T-helper 1 cell treated with Interleukin-12 subunit alpha and Interleukin-12 subunit beta and Interleukin-4 antibody, amounts not matched to agents 30 ng/mL and 1 ng/mL, for 36 hours (primary cell): ENCODE measurements around the gene YIPF3. TPM values are rescaled to one million over a fixed set of nuclear protein-coding genes. Genes with fewer than 3 reads are reported as not detected.

Experiments used
- intact Hi-C: fragments of 100-400 bp; cut with micrococcal nuclease; formaldehyde crosslinking; loops from one replicate; pipeline ENCODE4 v1.15.1; 2024
- total RNA-seq: library from RNA; stranded (reverse); gene quantifications from 2 replicates; pipeline ENCODE4 v1.2.3, GENCODE V29; 2022

The YIPF3 gene
- total RNA-seq, 1 donor from 2014 or later = 77.3 TPM

DNA sequence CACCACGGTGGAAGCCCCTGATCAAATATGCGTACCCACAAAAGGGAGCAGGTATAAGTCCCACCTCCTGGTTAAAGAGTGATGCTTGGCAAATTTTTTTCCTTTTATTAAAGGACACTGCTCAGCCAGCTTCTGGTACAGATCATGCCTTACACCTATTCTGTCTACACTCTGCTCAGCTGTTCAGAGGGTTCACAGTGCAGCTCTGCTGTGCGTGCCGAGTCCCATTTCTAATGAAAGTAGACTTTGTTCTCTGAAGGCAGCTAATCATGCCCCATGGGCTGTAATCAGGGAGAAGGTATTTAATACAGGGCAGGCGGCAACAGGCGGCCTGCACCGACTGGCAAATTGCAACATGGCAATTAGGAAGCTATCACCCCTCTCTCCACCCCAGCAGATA lies 22.9 kb downstream of the YIPF3 start:
- intact Hi-C loops = no loop called here

DNA sequence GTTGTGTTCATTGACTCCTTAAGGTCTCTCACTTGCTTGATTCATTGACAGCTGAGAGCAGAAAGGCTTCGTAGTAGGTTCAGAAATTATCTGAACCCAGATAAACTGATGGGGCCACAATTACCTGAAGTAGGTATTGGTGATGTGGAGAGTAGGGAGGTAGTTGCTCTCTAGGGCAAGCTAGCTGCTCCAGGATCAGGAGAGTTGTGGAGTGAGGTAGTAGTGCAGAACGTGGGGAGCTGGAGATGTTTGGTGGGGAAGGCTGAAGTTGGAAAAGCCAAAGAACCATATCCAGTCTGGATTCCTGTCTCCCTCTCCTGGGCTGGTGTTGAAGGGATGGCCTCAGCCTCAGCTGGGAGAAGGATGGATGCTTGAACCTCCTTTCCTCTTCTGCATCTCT lies 23.5 kb downstream of the YIPF3 start:
- intact Hi-C loops = no loop called here

- intact Hi-C loops = no loop called here
Observed at GRCh38 chr6:43492673-43493072, 24.1 kb downstream of the YIPF3 start.

- intact Hi-C loops = no loop called here
Observed at GRCh38 chr6:43491750-43492661, 24.7 kb downstream of the YIPF3 start.

GRCh38 chr6:43490523-43490939 lies 26.2 kb downstream of the YIPF3 start:
- intact Hi-C loops = no loop called here

- intact Hi-C loops = no loop called here
Observed at GRCh38 chr6:43489277-43490072, 27.3 kb downstream of the YIPF3 start.

GRCh38 chr6:43488667-43489276 lies 28.0 kb downstream of the YIPF3 start:
- intact Hi-C loops = no loop called here

DNA sequence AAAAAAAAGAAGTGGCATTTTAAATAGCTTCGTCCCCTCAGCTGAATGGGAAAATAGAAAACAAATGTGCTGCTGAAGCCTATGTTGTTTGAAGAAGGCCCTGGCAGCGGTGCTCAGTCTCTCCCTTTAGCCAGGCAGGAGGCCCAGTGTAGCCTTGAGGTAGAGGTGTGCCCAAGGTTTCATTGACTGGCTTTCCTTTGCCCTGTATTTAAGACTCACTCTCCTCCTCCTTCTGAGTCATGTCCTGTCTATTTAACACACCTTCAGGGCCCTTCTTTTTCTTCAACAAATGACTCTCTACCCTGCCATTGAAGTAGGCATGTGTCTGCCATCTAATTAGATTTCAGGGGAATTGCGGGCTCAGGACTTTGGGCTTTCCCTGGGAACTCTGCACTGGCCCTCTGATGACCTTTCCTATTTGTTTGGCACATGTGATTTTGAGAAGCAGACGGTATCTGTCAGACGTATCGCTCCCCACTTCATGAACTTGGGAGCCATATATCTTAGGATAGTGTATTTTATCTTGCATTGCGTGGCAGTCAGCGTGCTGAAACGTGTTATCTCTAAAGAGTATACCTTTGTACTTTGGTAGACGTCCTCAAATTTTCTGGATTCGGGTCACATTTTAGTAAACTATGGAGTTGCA lies 35.0 kb downstream of the YIPF3 start:
- intact Hi-C loops = no loop called here

DNA sequence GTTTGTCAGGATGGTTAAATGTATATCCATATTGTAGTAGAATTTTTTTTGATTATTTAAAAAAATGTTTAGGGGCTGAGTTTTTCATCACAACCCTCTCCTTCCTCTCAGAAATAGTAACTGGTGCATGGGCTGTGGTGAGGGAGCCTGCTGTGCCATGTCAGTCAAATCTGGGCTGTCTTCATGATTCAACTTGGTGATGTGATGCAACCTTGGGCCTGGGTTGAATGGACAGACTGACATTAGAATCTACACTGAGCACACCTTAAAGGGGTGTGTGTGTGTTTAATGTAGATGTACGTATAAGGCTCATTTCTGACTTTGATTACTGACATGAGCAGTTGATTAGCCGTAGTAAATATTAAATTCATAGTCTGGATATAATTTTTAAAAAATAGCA lies 35.7 kb downstream of the YIPF3 start:
- intact Hi-C loops = no loop called here

DNA sequence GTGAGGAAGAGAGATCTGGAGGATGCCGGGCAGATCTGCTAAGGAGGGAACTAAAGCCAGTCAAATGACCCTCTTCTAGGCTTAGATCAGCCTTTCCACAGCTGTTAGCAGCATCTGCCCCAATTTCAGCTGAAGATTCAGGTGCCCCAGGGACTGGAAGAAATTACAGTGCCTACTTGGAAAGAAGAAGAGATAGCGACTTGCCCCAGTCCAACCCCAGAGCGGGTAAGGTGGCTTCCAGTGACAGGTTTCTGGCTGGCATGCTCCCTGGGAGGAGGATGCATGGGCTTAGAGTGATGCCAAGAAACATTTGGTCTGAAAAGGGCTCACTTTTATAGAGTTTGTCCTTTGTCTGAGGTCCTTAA lies 38.7 kb downstream of the YIPF3 start:
- intact Hi-C loops = no loop called here

DNA sequence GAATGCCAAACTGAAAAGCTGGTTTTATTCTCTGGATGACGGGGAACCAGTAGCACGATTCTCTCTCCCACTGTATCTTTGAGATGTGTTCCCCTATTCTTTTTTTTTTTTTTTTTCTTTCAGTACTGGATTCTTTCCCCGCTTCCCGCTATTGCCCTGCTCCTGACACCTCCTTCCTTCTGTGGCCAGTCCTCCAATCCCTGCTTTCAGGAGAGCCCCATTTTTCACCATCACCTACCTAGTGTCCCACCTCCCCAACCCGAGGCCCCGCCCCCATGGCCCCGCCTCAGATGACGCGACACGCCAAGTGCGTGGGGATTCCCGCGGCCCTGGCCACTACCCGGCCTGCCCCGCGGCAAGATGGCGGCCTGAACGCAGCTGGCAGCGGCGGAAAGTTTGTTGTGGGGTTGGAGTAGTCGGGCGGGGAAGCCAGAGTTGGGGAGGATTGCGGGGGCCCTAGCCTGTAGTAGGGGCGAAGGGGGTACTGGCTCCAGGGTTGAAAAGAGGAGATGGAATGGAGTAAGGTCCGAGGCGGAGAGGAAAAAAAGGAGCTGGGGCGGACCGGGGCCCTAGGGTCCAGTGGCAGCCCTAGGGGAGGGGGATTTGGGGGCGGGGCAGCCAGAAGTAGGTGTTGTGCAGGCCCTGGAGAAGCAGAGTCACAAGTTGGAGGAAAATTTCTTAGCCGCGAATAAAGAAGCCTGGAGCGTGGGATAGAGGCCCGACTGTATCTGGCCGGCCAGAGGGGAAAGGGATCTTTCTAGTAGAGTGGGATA lies 39.3 kb downstream of the YIPF3 start, which contains the start of gene TJAP1:
TJAP1 (plus strand) TSS at position 336 of the 773 bp plus-strand sequence. CDS start 21,432 bp downstream, outside the sequence.
- intact Hi-C loops = loop anchor here (1.0 to 2.0 kb wide), 11 partner anchors 22 to 548 kb away; partner anchors contain the start of genes ABCC10, CNPY3, CRIP3 and DLK2

GRCh38 chr6:43476746-43477145 lies 40.0 kb downstream of the YIPF3 start:
- intact Hi-C loops = loop anchor here (1.0 to 2.0 kb wide), 11 partner anchors 21 to 547 kb away; partner anchors contain the start of genes ABCC10, CNPY3, CRIP3 and DLK2

- intact Hi-C loops = no loop called here
Observed at GRCh38 chr6:43475516-43475915, 41.2 kb downstream of the YIPF3 start.

DNA sequence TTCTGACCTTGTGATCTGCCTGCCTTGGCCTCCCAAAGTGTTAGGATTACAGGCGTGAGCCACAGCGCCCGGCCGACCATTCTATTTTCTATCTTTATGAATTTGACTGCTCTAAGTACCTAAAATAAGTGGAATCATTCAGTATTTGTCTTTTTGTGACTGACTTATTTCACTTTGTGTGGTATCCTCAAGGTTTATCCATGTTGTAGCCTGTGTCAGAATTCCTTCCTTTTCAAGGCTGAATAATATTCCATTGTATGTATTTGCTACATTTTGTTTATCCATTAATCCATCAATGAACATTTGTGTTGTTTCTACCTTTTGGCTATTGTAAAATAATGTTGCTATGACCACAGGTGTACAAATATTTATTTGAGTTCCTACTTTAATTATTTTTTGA lies 44.2 kb downstream of the YIPF3 start:
- intact Hi-C loops = no loop called here

- intact Hi-C loops = no loop called here
Observed at GRCh38 chr6:43471399-43471798, 45.3 kb downstream of the YIPF3 start.

DNA sequence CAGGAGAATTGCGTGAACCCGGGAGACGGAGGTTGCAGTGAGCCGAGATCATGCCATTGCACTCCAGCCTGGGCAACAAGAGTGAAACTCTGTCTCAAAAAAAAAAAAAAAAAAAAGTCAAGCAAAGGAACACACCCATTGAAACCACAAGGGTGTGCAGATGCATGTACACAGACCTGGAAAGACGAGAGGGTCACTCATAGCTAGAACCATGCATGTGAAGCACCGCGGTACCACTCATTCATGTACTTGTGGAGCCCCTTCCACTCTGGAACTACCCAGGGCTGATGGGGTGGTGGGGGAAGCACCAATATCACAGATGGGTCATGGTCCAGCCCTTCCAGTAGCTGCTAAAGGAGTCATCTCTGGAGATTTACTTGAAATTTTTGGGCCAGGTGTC lies 46.8 kb downstream of the YIPF3 start:
- intact Hi-C loops = no loop called here

DNA sequence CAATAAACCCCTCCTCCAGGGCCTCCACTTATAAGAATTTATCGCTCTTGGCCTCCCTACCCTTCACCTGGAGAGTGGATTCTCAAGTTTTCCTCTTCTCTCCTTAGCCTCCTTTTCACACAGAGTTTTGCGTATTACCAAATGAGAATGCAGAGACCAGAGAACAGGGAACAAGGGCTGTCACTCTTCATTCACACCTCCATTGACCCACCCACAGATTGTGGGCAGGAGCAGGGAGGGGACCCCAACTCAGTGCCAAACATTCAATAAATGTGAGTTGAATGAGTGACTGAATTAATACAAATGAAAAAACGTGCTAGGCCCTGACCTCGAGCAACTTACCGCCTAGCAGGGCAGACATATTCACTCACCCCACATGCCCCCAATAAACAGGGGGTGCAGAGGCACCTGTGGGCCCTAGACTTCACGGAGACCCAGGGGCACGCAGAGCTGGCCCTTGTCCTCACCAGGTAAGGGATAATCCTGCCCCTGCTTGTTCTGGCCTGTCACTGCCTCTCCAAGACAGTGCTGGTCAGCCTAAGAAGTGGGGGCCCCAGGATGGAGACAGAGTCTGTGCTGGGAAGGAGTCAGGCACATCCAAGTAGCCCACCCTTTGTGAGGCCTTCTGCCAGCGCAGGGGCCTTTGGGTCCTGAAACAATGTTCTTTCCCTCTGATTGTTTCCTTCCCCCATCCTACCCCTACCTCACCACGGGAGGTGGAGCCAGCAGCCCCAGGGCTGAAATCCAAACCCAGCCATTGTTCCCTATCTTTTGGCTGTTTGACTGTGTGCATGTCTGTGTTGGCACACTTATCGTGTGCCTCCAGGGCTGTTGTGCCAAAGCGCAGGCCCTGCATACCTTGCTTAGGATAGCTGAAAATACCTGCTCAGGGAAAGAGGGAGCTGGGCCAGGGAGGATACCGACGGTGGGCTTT lies 47.7 kb downstream of the YIPF3 start:
- intact Hi-C loops = no loop called here

GRCh38 chr6:43468240-43468639 lies 48.5 kb downstream of the YIPF3 start:
- intact Hi-C loops = no loop called here

GRCh38 chr6:43467752-43468151 lies 49.0 kb downstream of the YIPF3 start:
- intact Hi-C loops = no loop called here
